ENCODE data around the gene ATG2B.

DNA sequence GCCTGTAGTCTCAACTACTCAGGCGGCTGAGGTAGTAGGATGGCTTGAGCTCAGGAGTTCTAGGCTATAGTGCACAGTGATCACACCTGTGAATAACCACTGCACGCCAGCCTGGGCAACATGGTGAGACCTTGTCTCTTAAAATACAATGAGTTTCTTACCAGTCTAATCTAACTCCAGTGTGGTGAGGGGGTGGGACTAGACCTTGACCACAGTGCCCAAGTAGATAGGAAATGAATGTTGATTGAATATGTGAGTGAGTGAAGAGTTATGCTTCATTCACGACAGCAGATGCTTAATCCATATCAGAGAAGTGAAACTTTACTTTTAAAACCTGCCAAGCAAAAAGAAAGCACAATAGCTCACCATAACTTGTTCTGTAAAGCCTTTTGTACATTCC, 17.6 kb upstream of the ATG2B start:
- TF ChIP-seq, protein P1, sequence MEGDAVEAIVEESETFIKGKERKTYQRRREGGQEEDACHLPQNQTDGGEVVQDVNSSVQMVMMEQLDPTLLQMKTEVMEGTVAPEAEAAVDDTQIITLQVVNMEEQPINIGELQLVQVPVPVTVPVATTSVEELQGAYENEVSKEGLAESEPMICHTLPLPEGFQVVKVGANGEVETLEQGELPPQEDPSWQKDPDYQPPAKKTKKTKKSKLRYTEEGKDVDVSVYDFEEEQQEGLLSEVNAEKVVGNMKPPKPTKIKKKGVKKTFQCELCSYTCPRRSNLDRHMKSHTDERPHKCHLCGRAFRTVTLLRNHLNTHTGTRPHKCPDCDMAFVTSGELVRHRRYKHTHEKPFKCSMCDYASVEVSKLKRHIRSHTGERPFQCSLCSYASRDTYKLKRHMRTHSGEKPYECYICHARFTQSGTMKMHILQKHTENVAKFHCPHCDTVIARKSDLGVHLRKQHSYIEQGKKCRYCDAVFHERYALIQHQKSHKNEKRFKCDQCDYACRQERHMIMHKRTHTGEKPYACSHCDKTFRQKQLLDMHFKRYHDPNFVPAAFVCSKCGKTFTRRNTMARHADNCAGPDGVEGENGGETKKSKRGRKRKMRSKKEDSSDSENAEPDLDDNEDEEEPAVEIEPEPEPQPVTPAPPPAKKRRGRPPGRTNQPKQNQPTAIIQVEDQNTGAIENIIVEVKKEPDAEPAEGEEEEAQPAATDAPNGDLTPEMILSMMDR (IDR thresholded peaks at IDR 0.05; ENCODE audit: poor library complexity): no peak
- no peak for TF ChIP-seq EZH2 (IDR thresholded peaks at IDR 0.05; ENCODE audit: borderline replicate concordance)
- no peak for TF ChIP-seq EZH2phosphoT487 (IDR thresholded peaks at IDR 0.05; ENCODE audit: low read depth, severe bottlenecking, unreplicated experiment)

Data from hepatocyte (in vitro differentiated cells).